ENCODE measurements around the gene MYMK. TPM values are rescaled to one million over a fixed set of nuclear protein-coding genes. Genes with fewer than 3 reads are reported as not detected.

MYMK gene
- total and polyA plus RNA-seq, 3 donors from 2014 or later: 0.87 TPM; not detected in 2

GRCh38 chr9:133538176-133538575, 13.4 kb upstream of the MYMK start:
- Histone ChIP-seq H3K4me1 (peaks cover 34% of the 10 kb centered on the region), H3K27me3 (no peaks in the 10 kb centered on the region), H3K36me3 (ENCODE audit: low read depth, missing control alignments) (no peaks in the 10 kb centered on the region), H3K27ac (no peak overlapping the region), H3K9me3 (no peaks in the 10 kb centered on the region), H3K4me3 (no peak overlapping the region)
- no peak for DNase-seq
- WGBS, 2 donors: 82 to 88% methylated on average over 4 to 14 of the region's 14 CpGs
- intact Hi-C loops (cut with DNase I; ENCODE audit: low total_unique reads): loop anchor here (10.0 kb wide), 1 partner anchor 197 kb away; the partner anchor contains the start of gene SARDH
- TF ChIP-seq CTCF (IDR thresholded peaks at IDR 0.05) (no peak), POLR2A (IDR thresholded peaks at IDR 0.05) (no peak)

- H3K4me1 ChIP-seq: peaks cover 34% of the 10 kb centered on the region
- no peak for DNase-seq
- H3K4me3 ChIP-seq: no peak overlapping the region
- WGBS, 2 donors: 95% methylated on average over 16 of the region's 16 CpGs; no CpG with 5 or more reads in 1 of the 2 donors
- H3K27me3 ChIP-seq: no peaks in the 10 kb centered on the region
- no peaks in the 10 kb centered on the region for H3K36me3 ChIP-seq (ENCODE audit: low read depth, missing control alignments)
- TF ChIP-seq CTCF (IDR thresholded peaks at IDR 0.05) (no peak), POLR2A (IDR thresholded peaks at IDR 0.05) (no peak)
- no peaks in the 10 kb centered on the region for H3K9me3 ChIP-seq
- no peak overlapping the region for H3K27ac ChIP-seq
- intact Hi-C loops (cut with DNase I; ENCODE audit: low total_unique reads): loop anchor here (10.0 kb wide), 1 partner anchor 198 kb away; the partner anchor contains the start of gene SARDH
Measured at GRCh38 chr9:133537257-133537656, 12.5 kb upstream of the MYMK start.

- no peak overlapping the region for H3K4me3 ChIP-seq
- H3K27me3 ChIP-seq: no peaks in the 10 kb centered on the region
- no peak for DNase-seq
- H3K9me3 ChIP-seq: no peaks in the 10 kb centered on the region
- TF ChIP-seq POLR2A (IDR thresholded peaks at IDR 0.05) (no peak), CTCF (IDR thresholded peaks at IDR 0.05) (no peak)
- intact Hi-C loops (cut with DNase I; ENCODE audit: low total_unique reads): loop anchor here (10.0 kb wide), 1 partner anchor 198 kb away; the partner anchor contains the start of gene SARDH
- no peak overlapping the region for H3K27ac ChIP-seq
- H3K36me3 ChIP-seq (ENCODE audit: low read depth, missing control alignments): no peaks in the 10 kb centered on the region
- WGBS, 2 donors: 93 to 100% methylated on average over 1 to 7 of the region's 9 CpGs
- peaks cover 34% of the 10 kb centered on the region for H3K4me1 ChIP-seq
Measured at GRCh38 chr9:133536536-133536935, 11.8 kb upstream of the MYMK start.

GRCh38 chr9:133536080-133536479, 11.3 kb upstream of the MYMK start:
- WGBS, 2 donors: 78 to 90% methylated on average over 3 to 11 of the region's 11 CpGs
- Histone ChIP-seq H3K4me3 (no peak overlapping the region), H3K27me3 (no peaks in the 10 kb centered on the region), H3K9me3 (no peaks in the 10 kb centered on the region), H3K4me1 (peaks cover 36% of the 10 kb centered on the region), H3K27ac (no peak overlapping the region), H3K36me3 (ENCODE audit: low read depth, missing control alignments) (no peaks in the 10 kb centered on the region)
- TF ChIP-seq CTCF (IDR thresholded peaks at IDR 0.05) (no peak), POLR2A (IDR thresholded peaks at IDR 0.05) (no peak)
- DNase-seq: no peak
- intact Hi-C loops (cut with DNase I; ENCODE audit: low total_unique reads): loop anchor here (10.0 kb wide), 1 partner anchor 199 kb away; the partner anchor contains the start of gene SARDH

- WGBS, 2 donors: 29 to 57% methylated on average over 5 to 12 of the region's 13 CpGs
- Histone ChIP-seq H3K9me3 (no peaks in the 10 kb centered on the region), H3K4me1 (peaks cover 38% of the 10 kb centered on the region), H3K36me3 (ENCODE audit: low read depth, missing control alignments) (no peaks in the 10 kb centered on the region), H3K27me3 (no peaks in the 10 kb centered on the region), H3K27ac (no peak overlapping the region), H3K4me3 (peak overlapping the region; percentile 31 to 55)
- intact Hi-C loops (cut with DNase I; ENCODE audit: low total_unique reads): loop anchor here (10.0 kb wide), 1 partner anchor 199 kb away; the partner anchor contains the start of gene SARDH
- no peak for DNase-seq
- TF ChIP-seq CTCF (IDR thresholded peaks at IDR 0.05) (no peak), POLR2A (IDR thresholded peaks at IDR 0.05) (no peak)
Measured at GRCh38 chr9:133535306-133535877, 10.6 kb upstream of the MYMK start.
